HG03342 (cell line): Measurements from ENCODE around the gene ZFPM1.

Source experiments
- ATAC-seq: cut with Tn5 transposase; IDR thresholded peaks from one replicate; pipeline ENCODE4 v1.9.1; 2021; ENCODE audit warnings: mild to moderate bottlenecking, moderate library complexity; ENCODE audit not compliant: unreplicated experiment

ZFPM1 gene

GRCh38 chr16:88556294-88556988 is 103.4 kb downstream of the ZFPM1 start:
- no peak for ATAC-seq

- ATAC-seq, result no peak
Observed at GRCh38 chr16:88558457-88559442, 105.7 kb downstream of the ZFPM1 start.

GRCh38 chr16:88560714-88561484 is 107.8 kb downstream of the ZFPM1 start:
- ATAC-seq, result no peak

GRCh38 chr16:88561485-88562359 is 108.6 kb downstream of the ZFPM1 start:
- no peak for ATAC-seq

GRCh38 chr16:88566158-88566557 is 113.1 kb downstream of the ZFPM1 start:
- no peak for ATAC-seq

GRCh38 chr16:88568710-88569613 is 115.9 kb downstream of the ZFPM1 start:
- ATAC-seq, result no peak

- peak; percentile 25 for ATAC-seq
Observed at GRCh38 chr16:88569614-88569984, 116.5 kb downstream of the ZFPM1 start.

- ATAC-seq, result peak; percentile 68
Observed at GRCh38 chr16:88569985-88570690, 117.1 kb downstream of the ZFPM1 start, which contains the start of gene ZC3H18. TSS of gene ZC3H18 (plus strand) at chr16:88570403. CDS start at chr16:88577124, 6,721 bp downstream.

- peak; percentile 24 for ATAC-seq
Observed at GRCh38 chr16:88570691-88571092, 117.6 kb downstream of the ZFPM1 start.

- no peak for ATAC-seq
Observed at GRCh38 chr16:88575251-88575650, 122.2 kb downstream of the ZFPM1 start.

GRCh38 chr16:88576307-88576706 is 123.2 kb downstream of the ZFPM1 start:
- no peak for ATAC-seq

- ATAC-seq, result no peak
Observed at GRCh38 chr16:88577166-88577565, 124.1 kb downstream of the ZFPM1 start.

- ATAC-seq, result no peak
Observed at GRCh38 chr16:88578446-88579313, 125.6 kb downstream of the ZFPM1 start.

GRCh38 chr16:88580371-88580770 is 127.3 kb downstream of the ZFPM1 start:
- ATAC-seq, result no peak

GRCh38 chr16:88581033-88581432 is 128.0 kb downstream of the ZFPM1 start:
- no peak for ATAC-seq

GRCh38 chr16:88582912-88583575 is 130.0 kb downstream of the ZFPM1 start:
- ATAC-seq, result no peak

- ATAC-seq, result no peak
Observed at GRCh38 chr16:88584676-88585075, 131.6 kb downstream of the ZFPM1 start.
